ENCODE measurements around the gene RANGAP1.

The RANGAP1 gene

DNA sequence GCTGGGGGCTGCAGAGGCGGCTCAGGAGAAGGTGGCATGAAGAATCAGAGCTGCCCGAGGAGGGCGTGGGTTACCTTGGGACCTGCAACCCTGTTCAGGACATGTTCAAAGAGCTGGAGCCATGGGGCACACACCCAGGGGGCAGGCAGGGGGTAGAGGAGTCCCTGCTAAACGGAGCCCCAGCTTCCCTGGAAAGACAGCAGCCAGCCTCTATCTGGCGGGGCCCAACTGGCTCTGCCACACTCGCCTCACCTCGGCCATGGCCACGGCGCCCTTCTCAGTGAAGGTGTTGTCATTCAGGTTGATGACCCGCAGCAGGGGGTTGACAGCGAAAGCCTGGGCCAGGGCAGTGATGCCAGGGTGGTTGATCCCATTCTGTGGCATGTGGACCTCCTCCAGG lies 28.3 kb downstream of the RANGAP1 start:
- no peak for DNase-seq (ENCODE audit: low spot score)

DNA sequence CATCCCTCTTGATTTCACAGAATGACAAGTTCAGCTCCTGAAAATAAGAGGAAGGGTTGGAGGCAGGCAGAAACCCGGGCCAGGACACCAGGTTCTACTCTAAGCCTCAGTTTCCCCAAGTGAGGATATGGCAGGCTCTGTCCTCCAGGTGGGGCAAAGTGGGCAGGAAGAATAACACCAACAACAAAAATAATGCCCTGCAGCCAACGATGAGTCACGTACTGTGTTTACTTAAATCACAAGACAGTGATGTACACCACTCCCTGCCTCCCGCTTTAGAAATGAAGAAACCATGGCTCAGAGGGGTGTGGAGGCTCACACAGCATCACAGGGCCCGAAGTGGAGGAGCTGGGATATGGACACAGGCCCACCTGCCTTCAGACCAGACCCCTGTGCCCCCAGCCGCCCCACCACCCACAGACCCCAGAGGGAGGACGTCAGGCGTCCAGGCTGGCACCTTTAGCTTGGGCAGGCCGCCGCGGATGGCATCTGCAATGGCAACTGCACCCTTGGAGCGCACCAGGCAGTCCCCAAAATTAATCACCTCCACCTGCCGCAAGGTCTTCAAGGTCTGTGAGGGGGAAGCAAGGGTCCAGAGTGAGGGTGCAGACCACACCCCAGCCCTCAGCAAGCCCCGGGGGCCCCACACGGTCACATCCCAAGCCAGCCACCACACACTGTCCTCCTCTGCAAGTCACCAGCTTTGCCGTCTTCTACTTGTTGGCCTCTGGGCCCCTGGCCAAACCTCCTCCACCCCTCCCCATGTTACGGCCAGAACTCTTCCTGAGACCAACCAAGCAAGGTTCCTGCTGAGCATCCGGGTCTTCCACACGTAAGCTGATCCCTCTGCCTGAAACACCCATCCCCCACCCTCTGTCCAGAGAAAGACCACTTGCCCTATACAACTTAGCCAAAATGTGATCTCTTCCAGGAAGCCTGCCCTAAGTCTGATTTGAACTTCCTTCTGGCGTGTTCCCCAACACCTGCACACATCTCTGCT lies 29.4 kb downstream of the RANGAP1 start:
- no peak for DNase-seq (ENCODE audit: low spot score)

DNA sequence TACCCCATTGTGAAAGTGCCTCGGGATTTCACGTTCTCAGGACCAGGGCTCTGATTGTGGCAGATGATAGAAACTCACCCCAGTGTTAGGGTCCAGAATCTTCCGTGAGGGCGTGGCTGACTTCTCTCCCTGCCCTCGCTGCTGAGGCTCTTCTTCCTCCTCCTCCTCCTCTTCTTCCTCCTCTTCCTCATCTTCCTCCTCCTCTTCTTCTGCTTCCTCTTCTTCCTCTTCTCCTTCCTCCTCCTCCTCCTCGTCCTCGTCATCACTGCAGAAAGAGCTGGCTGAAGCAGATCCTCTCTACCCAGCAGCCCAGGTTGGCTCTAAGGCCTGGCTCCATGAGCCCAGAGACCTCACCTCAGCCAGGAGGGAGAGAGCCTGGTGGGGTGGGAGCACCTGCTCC lies 31.8 kb downstream of the RANGAP1 start:
- no peak for DNase-seq (ENCODE audit: low spot score)

DNA sequence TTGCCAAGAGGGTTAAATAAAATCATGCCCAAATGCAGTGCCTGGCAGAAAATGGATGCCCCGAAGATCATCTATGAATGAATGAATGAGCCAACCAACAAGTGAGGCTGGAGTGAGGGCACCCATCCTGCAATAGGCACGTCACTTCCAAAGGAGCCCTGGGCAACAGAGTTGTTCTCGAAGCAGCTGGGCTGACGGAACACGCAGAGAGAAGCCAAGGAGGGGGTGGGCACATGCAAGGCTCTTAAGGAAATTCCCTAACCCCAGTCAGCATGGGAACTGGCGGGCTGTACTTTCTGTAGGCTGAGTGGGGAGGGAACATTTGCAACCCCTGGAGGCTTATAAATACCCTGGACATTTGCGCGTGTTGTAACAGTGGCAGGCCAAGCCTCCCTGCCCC lies 33.6 kb downstream of the RANGAP1 start:
- no peak for DNase-seq (ENCODE audit: low spot score)

- DNase-seq (ENCODE audit: low spot score), result no peak
Observed at GRCh38 chr22:41250127-41250526, 35.9 kb downstream of the RANGAP1 start.

GRCh38 chr22:41249442-41249841 lies 36.5 kb downstream of the RANGAP1 start:
- no peak for DNase-seq (ENCODE audit: low spot score)

GRCh38 chr22:41248758-41249157 lies 37.2 kb downstream of the RANGAP1 start:
- no peak for DNase-seq (ENCODE audit: low spot score)

DNA sequence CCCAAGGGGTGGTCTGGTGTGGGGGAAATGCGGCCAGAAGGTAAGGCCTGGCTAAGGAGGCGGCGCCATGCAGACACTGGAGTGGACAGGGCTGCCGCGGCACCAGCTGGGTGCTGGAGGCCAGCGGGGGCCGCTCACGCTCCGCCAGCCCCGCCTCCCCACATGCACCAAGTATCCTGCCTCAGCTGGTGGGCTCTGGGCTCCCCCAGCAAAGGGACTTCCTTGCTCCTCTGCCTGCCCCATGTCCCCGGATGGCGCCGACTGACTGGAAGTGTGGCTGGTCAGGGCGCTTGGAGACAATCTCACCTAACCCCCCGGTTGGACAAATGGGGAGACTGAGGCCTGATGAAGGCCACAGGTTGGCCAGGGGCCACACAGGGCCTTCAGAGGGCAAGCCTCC lies 37.7 kb downstream of the RANGAP1 start:
- no peak for DNase-seq (ENCODE audit: low spot score)

- no peak for DNase-seq (ENCODE audit: low spot score)
Observed at GRCh38 chr22:41247703-41248102, 38.3 kb downstream of the RANGAP1 start.

DNA sequence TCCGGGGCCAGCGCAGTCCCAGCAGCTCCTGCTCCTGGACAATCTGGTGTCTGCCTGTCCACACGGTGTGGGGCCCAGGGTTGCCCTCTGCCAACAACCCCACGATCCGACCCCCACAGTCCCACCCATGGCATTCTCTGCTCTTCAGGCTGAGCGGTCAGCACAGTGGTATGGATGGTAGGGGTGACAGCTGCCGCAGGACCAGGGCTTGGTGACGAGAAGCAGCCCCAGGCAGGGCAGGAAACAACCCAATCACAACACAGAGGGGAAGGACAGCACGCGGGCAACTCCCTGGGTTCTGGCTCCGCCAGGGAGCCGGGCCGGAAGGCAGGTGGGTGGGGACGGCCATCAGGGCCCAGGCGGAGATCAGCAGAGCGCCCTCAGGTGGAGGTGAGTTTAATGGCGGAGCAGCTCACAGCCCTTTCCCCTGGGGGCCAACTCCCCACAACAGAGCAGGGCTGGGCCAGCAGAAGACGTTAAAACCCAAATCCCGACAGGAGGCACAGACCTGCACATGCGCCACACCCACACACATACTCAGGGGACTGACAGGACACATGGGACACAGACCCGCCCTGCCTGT lies 40.0 kb downstream of the RANGAP1 start:
- DNase-seq (ENCODE audit: low spot score), result no peak

DNA sequence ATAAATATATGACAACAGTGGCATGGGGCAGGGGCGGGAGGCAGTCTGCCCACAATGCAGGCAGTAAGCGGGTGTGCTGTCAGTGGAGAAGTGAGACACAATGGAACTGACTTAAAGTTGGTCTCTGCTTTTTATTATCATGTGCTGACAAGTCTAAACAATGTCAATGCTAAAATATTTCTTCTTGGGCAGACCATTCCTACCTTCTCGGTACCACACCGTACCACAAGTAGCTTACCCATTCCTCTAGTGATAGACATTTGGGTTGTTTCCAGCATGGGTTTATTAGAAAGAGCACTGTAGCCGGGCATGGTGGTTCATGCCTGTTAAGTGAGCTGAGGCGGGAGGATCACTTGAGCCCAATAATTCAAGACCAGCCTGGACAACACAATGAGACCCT lies 42.6 kb downstream of the RANGAP1 start:
- DNase-seq (ENCODE audit: low spot score), result no peak

- no peak for DNase-seq (ENCODE audit: low spot score)
Observed at GRCh38 chr22:41242396-41243117, 43.4 kb downstream of the RANGAP1 start.

- DNase-seq (ENCODE audit: low spot score), result no peak
Observed at GRCh38 chr22:41241133-41241676, 44.8 kb downstream of the RANGAP1 start.

DNA sequence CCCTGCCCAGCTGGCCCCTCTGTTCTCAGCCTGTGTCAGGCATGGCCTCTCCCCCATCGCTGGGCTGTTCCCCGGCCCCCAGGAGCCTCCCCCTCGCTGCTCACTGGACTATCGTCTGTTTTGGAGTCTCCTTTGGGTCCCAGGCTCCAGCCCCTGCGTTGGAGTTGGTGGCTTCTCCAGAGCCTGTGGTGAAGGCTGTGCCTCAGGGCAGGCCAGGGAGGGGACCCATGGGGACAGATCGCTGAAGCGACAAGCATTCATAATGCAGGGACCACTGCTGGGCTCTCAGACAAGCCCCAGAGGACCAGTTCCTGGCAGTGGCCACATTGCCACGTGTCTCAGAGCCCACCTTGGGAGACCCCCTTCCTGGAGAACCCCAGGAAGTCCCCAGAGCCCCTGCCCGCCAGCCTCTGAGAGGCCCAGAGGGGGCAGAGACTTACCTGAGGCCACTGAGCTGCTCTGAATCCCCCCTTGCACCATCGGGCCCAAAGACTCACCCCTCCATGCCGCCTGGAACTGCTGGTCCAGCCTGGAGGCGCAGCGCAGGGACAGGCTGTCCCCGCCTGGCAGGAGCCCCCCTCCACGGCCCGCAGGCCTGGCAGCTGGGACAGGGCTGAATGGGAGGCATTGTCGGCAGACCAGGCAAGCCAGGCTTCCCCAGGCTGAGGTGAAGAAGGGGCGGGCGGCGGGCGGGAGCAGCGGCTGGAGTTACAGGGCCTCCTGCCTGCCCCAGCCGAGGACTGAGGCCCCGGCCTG lies 45.4 kb downstream of the RANGAP1 start, which contains the start of gene CHADL:
Gene CHADL, minus strand, starts transcription at position 555 of the 756 bp plus-strand sequence. Its CDS starts 50 bp downstream, at position 505.
- DNase-seq (ENCODE audit: low spot score), result no peak

- DNase-seq (ENCODE audit: low spot score), result no peak
Observed at GRCh38 chr22:41239443-41240128, 46.4 kb downstream of the RANGAP1 start.

DNA sequence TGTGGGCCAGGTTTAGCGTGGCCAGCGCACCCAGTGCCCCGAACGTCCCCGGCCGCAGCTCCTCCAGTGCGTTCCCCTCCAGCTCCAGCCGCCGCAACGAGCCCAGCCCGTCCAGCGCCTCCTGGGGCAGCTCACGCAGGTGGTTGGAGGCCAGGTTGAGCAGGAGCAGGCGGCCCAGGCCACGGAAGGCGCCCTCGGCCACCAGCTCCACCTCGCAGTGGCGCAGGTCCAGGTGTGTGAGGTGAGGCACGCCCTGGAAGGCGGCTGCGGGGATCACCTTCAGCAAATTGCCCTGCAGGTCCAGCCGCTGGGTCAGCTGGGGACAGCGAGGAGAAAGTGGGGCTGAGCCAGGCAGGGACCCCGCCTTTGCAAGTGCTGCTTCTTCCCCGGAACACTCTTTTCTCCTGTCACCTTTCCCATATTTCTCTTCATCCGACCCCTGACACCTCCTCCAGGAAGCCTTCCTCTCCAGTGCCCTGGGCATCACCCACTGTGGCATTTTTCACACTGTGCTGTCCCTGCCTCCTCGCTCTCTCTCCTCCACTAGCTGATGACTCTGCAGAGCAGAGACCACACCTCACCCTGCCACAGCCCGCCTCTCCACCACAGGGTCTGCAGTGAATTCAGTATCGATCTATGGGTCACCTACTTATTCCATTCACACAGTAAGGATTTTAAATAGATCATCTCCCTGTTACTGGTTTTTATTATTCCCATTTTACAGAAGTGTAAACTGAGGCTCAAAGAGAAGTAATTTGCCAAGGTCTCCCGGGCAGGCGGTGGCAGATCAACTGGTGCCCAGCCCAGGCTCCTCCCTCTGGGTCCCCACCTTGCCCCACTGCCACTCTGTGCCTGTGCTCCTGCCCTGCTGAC lies 47.2 kb downstream of the RANGAP1 start:
- no peak for DNase-seq (ENCODE audit: low spot score)

DNA sequence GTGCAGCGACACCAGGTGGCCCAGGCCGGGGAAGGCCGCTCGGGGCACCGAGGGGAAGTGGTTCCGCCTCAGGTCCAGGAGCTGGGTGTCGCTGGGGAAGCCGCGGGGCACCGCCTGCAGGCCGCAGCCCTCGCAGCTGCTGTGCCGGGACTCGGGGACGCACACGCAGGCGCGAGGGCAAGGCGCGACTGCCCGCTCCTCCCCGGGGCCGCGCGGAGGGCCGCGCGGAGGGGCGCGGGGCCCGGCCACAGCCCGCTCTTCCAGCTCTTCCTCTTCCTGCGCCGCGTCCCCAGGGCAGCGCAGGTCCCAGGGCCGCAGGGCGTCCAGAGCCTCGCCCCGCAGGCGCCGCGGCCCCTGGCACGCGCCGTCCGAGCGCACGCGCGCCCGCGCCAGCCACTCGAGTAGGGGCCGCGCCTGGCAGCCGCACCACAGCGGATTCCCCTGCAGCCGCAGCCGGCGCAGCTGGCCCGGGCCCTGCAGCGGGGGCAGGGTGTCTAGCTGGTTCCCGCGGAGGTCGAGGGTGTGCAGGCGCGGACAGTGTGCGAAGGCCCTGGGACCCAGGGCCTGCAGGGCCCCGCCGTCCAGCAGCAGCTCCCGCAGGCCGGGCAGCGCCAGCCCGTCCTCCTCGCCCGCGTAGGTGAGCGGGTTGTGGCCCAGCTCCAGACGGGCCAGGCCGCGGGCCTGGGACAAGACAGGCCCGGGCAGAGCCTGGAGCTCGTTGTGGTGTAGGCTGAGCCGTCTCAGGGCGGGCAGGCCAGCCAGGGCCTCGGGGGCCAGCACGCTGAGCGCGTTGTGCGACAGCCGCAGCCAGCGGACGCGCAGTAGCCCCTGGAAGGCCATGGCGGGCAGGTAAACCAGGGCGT lies 48.0 kb downstream of the RANGAP1 start:
- no peak for DNase-seq (ENCODE audit: low spot score)

DNA sequence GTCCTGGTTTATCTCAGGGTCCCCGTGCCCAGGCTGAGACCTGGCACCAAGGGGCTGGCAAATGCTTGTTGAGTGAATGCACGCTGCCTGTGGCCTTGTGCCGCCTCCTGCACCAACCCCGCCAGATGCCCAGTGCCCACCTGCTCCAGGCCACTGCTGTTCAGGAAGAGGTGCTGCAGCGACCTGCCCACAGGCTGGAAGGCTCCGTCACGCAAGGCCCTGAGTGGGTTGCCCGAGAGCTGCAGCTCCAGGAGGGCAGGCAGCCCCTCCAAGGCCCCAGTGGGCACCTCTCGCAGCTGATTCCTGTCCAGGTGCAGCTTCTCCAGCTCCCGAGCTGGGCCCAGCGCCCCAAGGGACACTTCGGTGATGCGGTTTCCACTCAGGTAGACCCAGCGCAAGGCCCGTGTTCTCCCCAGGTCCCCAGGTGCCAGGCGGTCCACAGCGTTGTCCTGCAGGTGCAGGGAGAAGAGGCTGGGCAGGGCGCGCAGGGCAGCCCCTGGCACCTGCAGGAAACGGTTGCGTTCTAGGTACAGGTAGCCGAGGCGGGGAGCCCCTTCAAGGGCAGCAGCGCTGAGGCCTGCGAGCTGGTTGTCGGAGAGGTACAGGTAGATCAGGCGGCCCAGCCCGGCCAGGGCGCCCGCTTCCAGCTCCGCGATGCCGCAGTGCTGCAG lies 48.8 kb downstream of the RANGAP1 start:
- no peak for DNase-seq (ENCODE audit: low spot score)

Data from left forelimb (tissue), 1 donor.